ENCODE data around the gene CKB.

Gene CKB

GRCh38 chr14:103539056-103539825 lies 16.6 kb upstream of the CKB start:
- DNase-seq (ENCODE audit: insufficient read length, low spot score) (no peak), FAIRE-seq (no peak)

- FAIRE-seq = no peak
- DNase-seq (ENCODE audit: insufficient read length, low spot score) = no peak
These were observed 15.8 kb upstream of the CKB start for GRCh38 chr14:103538291-103539055.

GRCh38 chr14:103537175-103537990 lies 14.8 kb upstream of the CKB start:
- FAIRE-seq = no peak
- DNase-seq (ENCODE audit: insufficient read length, low spot score) = no peak

GRCh38 chr14:103536693-103537092 lies 14.1 kb upstream of the CKB start:
- FAIRE-seq (no peak), DNase-seq (ENCODE audit: insufficient read length, low spot score) (no peak)

GRCh38 chr14:103535891-103536565 lies 13.4 kb upstream of the CKB start:
- DNase-seq (ENCODE audit: insufficient read length, low spot score) (no peak), FAIRE-seq (no peak)

GRCh38 chr14:103535081-103535890 lies 12.7 kb upstream of the CKB start:
- FAIRE-seq (no peak), DNase-seq (ENCODE audit: insufficient read length, low spot score) (no peak)

- DNase-seq (ENCODE audit: insufficient read length, low spot score) (no peak), FAIRE-seq (no peak)
These were observed 12.0 kb upstream of the CKB start for GRCh38 chr14:103534576-103535061.

- DNase-seq (ENCODE audit: insufficient read length, low spot score) (no peak), FAIRE-seq (no peak)
These were observed 11.5 kb upstream of the CKB start for GRCh38 chr14:103533999-103534575.

GRCh38 chr14:103533137-103533998 lies 10.7 kb upstream of the CKB start:
- no peak for DNase-seq (ENCODE audit: insufficient read length, low spot score)
- no peak for FAIRE-seq

GRCh38 chr14:103532216-103533136 lies 9.8 kb upstream of the CKB start:
- FAIRE-seq (no peak), DNase-seq (ENCODE audit: insufficient read length, low spot score) (no peak)

- DNase-seq (ENCODE audit: insufficient read length, low spot score) = no peak
- FAIRE-seq = no peak
These were observed 9.0 kb upstream of the CKB start for GRCh38 chr14:103531421-103532215.

GRCh38 chr14:103530831-103531230 lies 8.2 kb upstream of the CKB start:
- FAIRE-seq (no peak), DNase-seq (ENCODE audit: insufficient read length, low spot score) (no peak)

GRCh38 chr14:103530390-103530789 lies 7.8 kb upstream of the CKB start:
- DNase-seq (ENCODE audit: insufficient read length, low spot score) (no peak), FAIRE-seq (no peak)

- FAIRE-seq = no peak
These were observed 7.0 kb upstream of the CKB start for GRCh38 chr14:103529383-103530365.

GRCh38 chr14:103528587-103529382 lies 6.2 kb upstream of the CKB start, which contains the start of gene TRMT61A:
Gene TRMT61A, plus strand, starts transcription at chr14:103529196. Its CDS starts 783 bp downstream, at chr14:103529979.
- DNase-seq (ENCODE audit: insufficient read length, low spot score) (peak; percentile 96), FAIRE-seq (peak; percentile 83)

More at GRCh38 chr14:103529383-103530365, 7.0 kb upstream of the CKB start:
- no peak for DNase-seq (ENCODE audit: insufficient read length, low spot score)

Measured in GM19239 (cell line).